Neuronal stem cell (in vitro differentiated cells): ENCODE measurements around the gene QSER1.

ENCODE experiments used
- DNase-seq: peaks from one replicate; pipeline ENCODE4 v3.0.0-alpha.2; 2013; ENCODE audit warnings: low spot score
- H2AFZ ChIP-seq: one replicate; pipeline ENCODE4 v1.6.1; 2013; ENCODE audit warnings: mild to moderate bottlenecking, low read length, inconsistent platforms
- H2AK5ac ChIP-seq: 2 replicates; pipeline ENCODE4 v1.6.1; 2013; ENCODE audit warnings: low read depth, mild to moderate bottlenecking, inconsistent platforms, low read length, moderate library complexity, mixed read lengths
- H2BK120ac ChIP-seq: 2 replicates; pipeline ENCODE4 v1.6.1; 2013; ENCODE audit warnings: low read depth, mild to moderate bottlenecking, inconsistent platforms, low read length, moderate library complexity, mixed read lengths
- H2BK12ac ChIP-seq: one replicate; pipeline ENCODE4 v1.6.1; 2013; ENCODE audit warnings: low read length, inconsistent platforms
- H2BK15ac ChIP-seq: 2 replicates; pipeline ENCODE4 v1.6.1; 2013; ENCODE audit warnings: mild to moderate bottlenecking, low read length, inconsistent platforms, mixed read lengths
- H2BK5ac ChIP-seq: one replicate; pipeline ENCODE4 v1.6.1; 2013; ENCODE audit warnings: inconsistent platforms, mild to moderate bottlenecking, low read length, moderate library complexity
- H3K14ac ChIP-seq: one replicate; pipeline ENCODE4 v1.6.1; 2013; ENCODE audit warnings: low read length, inconsistent platforms
- H3K18ac ChIP-seq: 2 replicates; pipeline ENCODE4 v1.6.1; 2013; ENCODE audit warnings: low read length, inconsistent platforms
- H3K23ac ChIP-seq: 2 replicates; pipeline ENCODE4 v1.6.1; 2013; ENCODE audit warnings: low read depth, mild to moderate bottlenecking, mixed read lengths, low read length, inconsistent platforms; ENCODE audit not compliant: poor library complexity
- H3K27ac ChIP-seq: replicated peaks from 3 replicates; pipeline ENCODE4 v1.5.1; 2013; ENCODE audit warnings: low read length, inconsistent platforms
- H3K27me3 ChIP-seq, 3 experiments: 2 replicates each; pipeline ENCODE4 v1.6.1; 2013; ENCODE audit warnings: low read length in 3 of 3, mild to moderate bottlenecking in 2 of 3, inconsistent platforms in 1 of 3, low read depth in 1 of 3, mixed read lengths in 1 of 3, moderate library complexity in 1 of 3; ENCODE audit not compliant: control insufficient read depth in 3 of 3, insufficient read depth in 3 of 3
- H3K36me3 ChIP-seq, 2 donors: replicated peaks in 1 of 2; 2 replicates each; pipeline ENCODE4 v1.6.1; 2013; ENCODE audit warnings: low read length in 2 of 2; ENCODE audit not compliant: control insufficient read depth in 2 of 2, insufficient read depth in 2 of 2
- H3K4ac ChIP-seq: 2 replicates; pipeline ENCODE4 v1.6.1; 2013; ENCODE audit warnings: inconsistent platforms, mild to moderate bottlenecking, low read length, moderate library complexity
- H3K4me1 ChIP-seq, 2 donors: 1 replicate in 1 of 2; 2 replicates in 1 of 2; pipeline ENCODE4 v1.6.1; 2013; ENCODE audit warnings: low read length in 2 of 2, low read depth in 1 of 2; ENCODE audit not compliant: control insufficient read depth in 2 of 2, insufficient read depth in 1 of 2
- H3K4me2 ChIP-seq: one replicate; pipeline ENCODE4 v1.6.1; 2013; ENCODE audit warnings: mild to moderate bottlenecking, low read length, inconsistent platforms; ENCODE audit not compliant: insufficient read depth, poor library complexity, severe bottlenecking
- H3K4me3 ChIP-seq, 2 donors: 2 replicates each; pipeline ENCODE4 v1.5.1; 2013; ENCODE audit warnings: low read length in 2 of 2, mild to moderate bottlenecking in 2 of 2, inconsistent platforms in 1 of 2, moderate library complexity in 1 of 2
- H3K79me1 ChIP-seq: one replicate; pipeline ENCODE4 v1.6.1; 2013; ENCODE audit warnings: low read depth, mild to moderate bottlenecking, inconsistent platforms, low read length, moderate library complexity
- H3K9ac ChIP-seq: one replicate; pipeline ENCODE4 v1.6.1; 2013; ENCODE audit warnings: mild to moderate bottlenecking, low read depth, low read length, inconsistent platforms; ENCODE audit not compliant: poor library complexity
- H3K9me3 ChIP-seq, 2 donors: replicated peaks in 1 of 2; 2 replicates each; pipeline versions ENCODE3 to v1.6.1; 2013; ENCODE audit warnings: low read length in 2 of 2, mild to moderate bottlenecking in 2 of 2, inconsistent platforms in 1 of 2, low read depth in 1 of 2, mixed read lengths in 1 of 2, moderate library complexity in 1 of 2; ENCODE audit not compliant: control insufficient read depth in 2 of 2, insufficient read depth in 1 of 2
- H4K8ac ChIP-seq: one replicate; pipeline ENCODE4 v1.6.1; 2013; ENCODE audit warnings: low read depth, mild to moderate bottlenecking, inconsistent platforms, low read length, moderate library complexity
- H4K91ac ChIP-seq: one replicate; pipeline ENCODE4 v1.6.1; 2013; ENCODE audit warnings: low read length, low read depth, mild to moderate bottlenecking, inconsistent platforms; ENCODE audit not compliant: poor library complexity
- WGBS, 2 donors: extraction: QIAGEN DNeasy Blood & Tissue Kit; methylation state at CpG; one replicate each; pipeline ENCODE4 v1.1.7; 2013; ENCODE audit warnings: missing lambda C conversion rate in 2 of 2, mixed read lengths in 1 of 2; ENCODE audit not compliant: insufficient read length in 2 of 2, insufficient replicate concordance in 1 of 2; ENCODE audit errors: extremely low coverage in 2 of 2; 5-methylcytosine and 5-hydroxymethylcytosine counted together

QSER1 gene

DNA sequence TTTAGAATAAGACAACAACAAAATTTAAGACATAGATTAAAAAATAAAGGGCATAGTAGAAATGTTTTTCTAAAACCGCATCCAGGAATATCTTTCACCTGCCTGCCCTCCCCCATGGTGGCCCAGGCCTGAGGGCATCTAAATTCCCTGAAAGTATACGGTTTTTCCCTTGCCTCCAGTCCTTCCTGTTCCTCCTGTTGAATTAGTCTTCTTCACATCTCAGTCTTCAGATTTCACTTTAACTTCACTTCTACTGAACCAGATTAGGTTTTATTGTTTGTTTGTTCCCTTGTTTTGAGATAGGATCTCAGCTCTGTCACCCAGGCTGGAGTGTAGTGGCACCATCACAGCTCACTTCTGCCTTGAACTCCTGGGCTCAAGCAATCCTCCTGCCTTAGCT, 90.0 kb downstream of the QSER1 start:
- no peak overlapping the region for H3K23ac ChIP-seq
- H3K27ac ChIP-seq: no peak overlapping the region
- H3K36me3 ChIP-seq: peaks cover 2 to 27% of the 10 kb centered on the region in 2 donors

DNA sequence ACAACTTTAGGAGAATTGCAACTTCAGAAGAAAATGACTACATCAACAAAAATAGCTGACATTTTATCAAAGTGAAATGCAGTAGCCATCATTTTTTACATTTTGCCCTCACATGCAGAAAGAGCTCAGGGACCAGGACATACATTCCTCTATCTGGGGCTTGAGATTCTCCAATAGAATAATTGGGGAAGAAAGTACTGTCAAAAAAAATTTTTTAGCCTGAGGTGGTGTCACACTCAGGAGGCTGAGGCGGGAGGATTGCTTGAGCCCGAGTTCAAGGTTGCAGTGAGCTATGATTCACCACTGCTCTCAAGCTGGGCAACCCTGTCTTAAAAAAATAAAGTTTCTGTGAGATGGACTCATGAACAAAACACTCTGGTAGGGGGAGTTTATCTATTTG, 90.9 kb downstream of the QSER1 start:
- Histone ChIP-seq H3K4ac (no peak overlapping the region), H3K79me1 (peaks cover 2% of the 10 kb centered on the region), H3K14ac (no peak overlapping the region), H3K9ac (no peak overlapping the region), H3K9me3 (no peaks in the 10 kb centered on the region), H3K27ac (no peak overlapping the region), H3K23ac (no peak overlapping the region), H2AFZ (no peak overlapping the region), H3K4me3 (no peak overlapping the region), H3K4me1 (no peaks in the 10 kb centered on the region), H3K36me3 (peaks cover 2 to 18% of the 10 kb centered on the region in 2 donors), H2BK12ac (no peak overlapping the region), H3K18ac (no peak overlapping the region), H3K27me3 (no peaks in the 10 kb centered on the region), H4K91ac (no peak overlapping the region), H2BK120ac (no peak overlapping the region), H2BK15ac (no peak overlapping the region), H2BK5ac (no peak overlapping the region), H3K4me2 (no peak overlapping the region), H4K8ac (no peak overlapping the region), H2AK5ac (no peak overlapping the region)
- DNase-seq: no peak
- no CpG with 5 or more reads among the region's 2 CpGs for WGBS, 2 donors

More for the DNA sequence above, 90.0 kb downstream of the QSER1 start:
- Histone ChIP-seq H2BK12ac (no peak overlapping the region), H2BK15ac (no peak overlapping the region), H3K14ac (no peak overlapping the region), H3K9me3 (no peaks in the 10 kb centered on the region), H3K9ac (no peak overlapping the region), H3K4me1 (no peaks in the 10 kb centered on the region), H3K18ac (no peak overlapping the region), H2AK5ac (no peak overlapping the region), H4K91ac (no peak overlapping the region), H3K79me1 (peaks cover 2% of the 10 kb centered on the region), H3K4ac (no peak overlapping the region), H2BK120ac (no peak overlapping the region), H4K8ac (no peak overlapping the region), H2BK5ac (no peak overlapping the region), H3K4me2 (no peak overlapping the region), H3K4me3 (no peak overlapping the region), H2AFZ (no peak overlapping the region), H3K27me3 (no peaks in the 10 kb centered on the region)
- no peak for DNase-seq
- WGBS, 2 donors: no CpG with 5 or more reads among the region's 2 CpGs

DNA sequence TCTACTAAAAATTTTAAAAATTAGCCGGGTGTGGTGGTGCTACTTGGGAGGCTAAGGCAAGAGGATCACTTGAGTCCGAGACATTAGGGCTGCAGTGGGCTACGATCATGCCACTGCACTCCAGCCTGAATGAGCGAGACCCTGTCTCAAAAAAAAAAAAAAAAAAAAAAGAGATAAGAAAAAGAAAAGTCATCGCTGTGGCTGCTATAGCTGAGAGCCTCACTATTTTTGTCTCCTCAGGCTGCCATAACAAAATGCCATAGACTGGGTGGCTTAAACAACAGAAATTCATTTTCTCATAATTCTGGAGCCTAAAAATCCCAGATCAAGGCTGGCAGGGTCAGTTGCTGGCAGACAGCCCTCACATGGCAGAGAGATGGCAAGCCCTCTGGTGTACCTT, 93.0 kb downstream of the QSER1 start:
- Histone ChIP-seq H3K9me3 (no peaks in the 10 kb centered on the region), H3K4me3 (no peak overlapping the region), H2BK120ac (no peak overlapping the region), H2BK15ac (no peak overlapping the region), H2BK5ac (no peak overlapping the region), H2BK12ac (no peak overlapping the region), H3K4me1 (no peaks in the 10 kb centered on the region), H4K91ac (no peak overlapping the region), H3K27ac (no peak overlapping the region), H4K8ac (no peak overlapping the region), H3K4ac (no peak overlapping the region), H3K36me3 (no peaks in the 10 kb centered on the region), H3K18ac (no peak overlapping the region), H2AK5ac (no peak overlapping the region), H2AFZ (no peak overlapping the region), H3K79me1 (peaks cover 2% of the 10 kb centered on the region), H3K9ac (no peak overlapping the region), H3K4me2 (no peak overlapping the region), H3K27me3 (no peaks in the 10 kb centered on the region), H3K14ac (no peak overlapping the region), H3K23ac (no peak overlapping the region)
- DNase-seq: no peak
- no CpG with 5 or more reads among the region's 5 CpGs for WGBS, 2 donors

DNA sequence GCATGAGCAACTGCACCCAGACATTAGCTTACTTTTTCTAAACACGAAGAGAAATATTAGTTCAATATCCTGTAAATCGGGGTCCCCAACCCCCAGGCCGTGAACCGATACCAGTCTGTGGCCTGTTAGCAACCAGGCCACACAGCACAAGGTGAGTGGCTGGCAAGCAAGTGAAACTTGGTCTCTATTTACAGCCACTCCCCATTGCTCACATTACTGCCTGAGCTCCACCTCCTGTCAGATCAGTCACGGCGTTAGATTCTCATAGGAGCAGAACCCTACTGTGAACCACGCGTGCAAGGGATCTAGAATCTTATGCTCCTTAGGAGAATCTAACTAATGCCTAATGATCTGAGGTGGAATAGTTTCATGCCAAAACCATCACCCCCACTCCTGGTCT, 95.2 kb downstream of the QSER1 start:
- no peaks in the 10 kb centered on the region for H3K27me3 ChIP-seq
- H2BK15ac ChIP-seq: no peak overlapping the region
- H3K4me1 ChIP-seq: no peaks in the 10 kb centered on the region
- no peak overlapping the region for H4K91ac ChIP-seq
- no peak overlapping the region for H3K18ac ChIP-seq
- no peak overlapping the region for H3K4me3 ChIP-seq
- no CpG with 5 or more reads among the region's 8 CpGs for WGBS, 2 donors
- no peak overlapping the region for H2BK5ac ChIP-seq
- H3K23ac ChIP-seq: no peak overlapping the region
- H2AK5ac ChIP-seq: no peak overlapping the region
- H3K14ac ChIP-seq: no peak overlapping the region
- H3K4me2 ChIP-seq: no peak overlapping the region
- no peak overlapping the region for H3K9ac ChIP-seq
- H3K9me3 ChIP-seq: peaks cover 0 to 5% of the 10 kb centered on the region in 2 donors
- H3K79me1 ChIP-seq: no peaks in the 10 kb centered on the region
- H2AFZ ChIP-seq: no peak overlapping the region
- no peak overlapping the region for H4K8ac ChIP-seq
- no peak overlapping the region for H2BK120ac ChIP-seq
- DNase-seq: no peak
- no peak overlapping the region for H2BK12ac ChIP-seq
- no peaks in the 10 kb centered on the region for H3K36me3 ChIP-seq
- no peak overlapping the region for H3K4ac ChIP-seq
- H3K27ac ChIP-seq: no peak overlapping the region
